ENCODE data around the gene NCOA5. TPM values are rescaled to one million over a fixed set of nuclear protein-coding genes. Genes with fewer than 3 reads are reported as not detected.

Gene NCOA5
- total and polyA plus RNA-seq, 4 donors: 3.2 to 10.4 (median 8.7) TPM

GRCh38 chr20:46053416-46053815 is 36.3 kb downstream of the NCOA5 start:
- H3K27ac ChIP-seq (ENCODE audit: low read depth in 1 of 2, low read length in 2 of 2): no peak overlapping the region
- no peak overlapping the region for H3K9ac ChIP-seq (ENCODE audit: low read depth in 1 of 2, low read length in 2 of 2)
- no peaks in the 10 kb centered on the region for H3K36me3 ChIP-seq (ENCODE audit: control insufficient read depth in 4 of 4, insufficient read depth in 3 of 4, low read depth in 1 of 4, low read length in 3 of 4)
- H3K9me3 ChIP-seq (ENCODE audit: control insufficient read depth in 4 of 4, low read length in 3 of 4): no peaks in the 10 kb centered on the region
- WGBS: 89% methylated on average over 8 of the region's 8 CpGs
- no peak for TF ChIP-seq JUND (IDR thresholded peaks at IDR 0.05)
- no peak for TF ChIP-seq HNF4G (IDR thresholded peaks at IDR 0.05)
- no peak for TF ChIP-seq EGR1 (IDR thresholded peaks at IDR 0.05; ENCODE audit: low read depth in 2 of 2)
- TF ChIP-seq NR2F2 (IDR thresholded peaks at IDR 0.05): no peak
- H3K4me3 ChIP-seq (ENCODE audit: low read depth in 1 of 3, low read length in 3 of 3): no peak overlapping the region
- peaks cover 4 to 12% (median 6%) of the 10 kb centered on the region in 4 donors for H3K4me1 ChIP-seq (ENCODE audit: control insufficient read depth in 4 of 4, insufficient read depth in 4 of 4, low read length in 3 of 4)
- no peaks in the 10 kb centered on the region for H3K27me3 ChIP-seq (ENCODE audit: control insufficient read depth in 4 of 4, insufficient read depth in 4 of 4, low read length in 3 of 4)
- DNase-seq (ENCODE audit: low spot score): no peak

- 77% methylated on average over 19 of the region's 19 CpGs for WGBS
- no peak for DNase-seq (ENCODE audit: low spot score)
- no peak overlapping the region for H3K9ac ChIP-seq (ENCODE audit: low read depth in 1 of 2, low read length in 2 of 2)
- no peaks in the 10 kb centered on the region for H3K36me3 ChIP-seq (ENCODE audit: control insufficient read depth in 4 of 4, insufficient read depth in 3 of 4, low read depth in 1 of 4, low read length in 3 of 4)
- TF ChIP-seq EGR1 (IDR thresholded peaks at IDR 0.05; ENCODE audit: low read depth in 2 of 2): no peak
- TF ChIP-seq HNF4A (conservative IDR thresholded peaks at IDR 0.05): no peak
- TF ChIP-seq JUND (IDR thresholded peaks at IDR 0.05): no peak
- no peak for TF ChIP-seq RAD21 (IDR thresholded peaks at IDR 0.05)
- TF ChIP-seq ZBTB33 (IDR thresholded peaks at IDR 0.05): no peak
- no peak for TF ChIP-seq ATF3 (IDR thresholded peaks at IDR 0.05)
- no peak for TF ChIP-seq FOXA1 (IDR thresholded peaks at IDR 0.05)
- no peak for TF ChIP-seq FOXA2 (IDR thresholded peaks at IDR 0.05)
- TF ChIP-seq RXRA (IDR thresholded peaks at IDR 0.05): no peak
- TF ChIP-seq REST (IDR thresholded peaks at IDR 0.05): no peak
- H3K27me3 ChIP-seq (ENCODE audit: control insufficient read depth in 4 of 4, insufficient read depth in 4 of 4, low read length in 3 of 4): no peaks in the 10 kb centered on the region
- H3K27ac ChIP-seq (ENCODE audit: low read depth in 1 of 2, low read length in 2 of 2): no peak overlapping the region
- H3K9me3 ChIP-seq (ENCODE audit: control insufficient read depth in 4 of 4, low read length in 3 of 4): no peaks in the 10 kb centered on the region
- H3K4me3 ChIP-seq (ENCODE audit: low read depth in 1 of 3, low read length in 3 of 3): no peak overlapping the region
- no peaks in the 10 kb centered on the region for H3K4me1 ChIP-seq (ENCODE audit: control insufficient read depth in 4 of 4, insufficient read depth in 4 of 4, low read length in 3 of 4)
Measured at GRCh38 chr20:46051556-46052308, 38.0 kb downstream of the NCOA5 start.

GRCh38 chr20:46050885-46051284 is 38.9 kb downstream of the NCOA5 start:
- H3K36me3 ChIP-seq (ENCODE audit: control insufficient read depth in 4 of 4, insufficient read depth in 3 of 4, low read depth in 1 of 4, low read length in 3 of 4): no peaks in the 10 kb centered on the region
- H3K9me3 ChIP-seq (ENCODE audit: control insufficient read depth in 4 of 4, low read length in 3 of 4): no peaks in the 10 kb centered on the region
- no peak for TF ChIP-seq SP1 (IDR thresholded peaks at IDR 0.05)
- no peaks in the 10 kb centered on the region for H3K27me3 ChIP-seq (ENCODE audit: control insufficient read depth in 4 of 4, insufficient read depth in 4 of 4, low read length in 3 of 4)
- no peak for DNase-seq (ENCODE audit: low spot score)
- H3K4me1 ChIP-seq (ENCODE audit: control insufficient read depth in 4 of 4, insufficient read depth in 4 of 4, low read length in 3 of 4): no peaks in the 10 kb centered on the region
- H3K4me3 ChIP-seq (ENCODE audit: low read depth in 1 of 3, low read length in 3 of 3): no peak overlapping the region
- H3K9ac ChIP-seq (ENCODE audit: low read depth in 1 of 2, low read length in 2 of 2): no peak overlapping the region
- H3K27ac ChIP-seq (ENCODE audit: low read depth in 1 of 2, low read length in 2 of 2): no peak overlapping the region
